Measurements from ENCODE around the gene LRRTM4.

GRCh38 chr2:77271262-77271661 is 250.9 kb downstream of the LRRTM4 start:
- no peak for TF ChIP-seq CTCF (IDR thresholded peaks at IDR 0.05)
- TF ChIP-seq EP300 (IDR thresholded peaks at IDR 0.05), result no peak
- TF ChIP-seq POLR2A (IDR thresholded peaks at IDR 0.05), result no peak

Data from upper lobe of left lung (tissue), 4 donors.